K562 (cell line): ENCODE results near the gene OTOG.

Source experiments
- EHMT2 ChIP-seq: fragments of 450-650 bp; IDR thresholded peaks from 2 replicates; pipeline ENCODE4 v1.6.1; 2018; ENCODE audit warnings: antibody characterized with exemption
- ETV6 ChIP-seq, 3 experiments: fragments of 150-350 bp in 1 of 3; sonication (generic) in 1 of 3; formaldehyde crosslinking in 1 of 3; IDR thresholded peaks; 2 replicates each; pipeline versions ENCODE4 v1.6.1 to v1.8.0; 2014 to 2022; ENCODE audit warnings: borderline replicate concordance in 2 of 3, low read depth in 2 of 3, antibody characterized with exemption in 1 of 3, low read length in 1 of 3, mild to moderate bottlenecking in 1 of 3, missing genetic modification reagents in 1 of 3
- EZH2 ChIP-seq: IDR thresholded peaks from 2 replicates; pipeline ENCODE4 v1.6.1; 2012; ENCODE audit warnings: low read depth, mild to moderate bottlenecking, inconsistent platforms, low read length, borderline replicate concordance
- KAT2B ChIP-seq: IDR thresholded peaks from one replicate; pipeline ENCODE4 v1.6.1; 2012; ENCODE audit warnings: low read depth, mild to moderate bottlenecking, control low read depth, inconsistent platforms, low read length, moderate library complexity
- NFXL1 ChIP-seq: fragments of 450-650 bp; formaldehyde crosslinking; IDR thresholded peaks from 2 replicates; pipeline ENCODE4 v1.4.0; 2021; ENCODE audit warnings: mild to moderate bottlenecking
- NR1H2 ChIP-seq: sonication (generic); formaldehyde crosslinking; IDR thresholded peaks from 2 replicates; pipeline ENCODE4 v1.4.0; 2020; ENCODE audit warnings: mild to moderate bottlenecking, missing genetic modification reagents
- POLR2A ChIP-seq: fragments of 450-650 bp; conservative IDR thresholded peaks from 2 replicates; pipeline ENCODE4 v1.6.1; 2016
- RAD51 ChIP-seq: fragments of 450-650 bp; IDR thresholded peaks from 2 replicates; pipeline ENCODE4 v1.7.1; 2016; ENCODE audit warnings: low read depth, mild to moderate bottlenecking, borderline replicate concordance
- ZNF324 ChIP-seq: fragments of 250-450 bp; sonication (Bioruptor Pico); IDR thresholded peaks from 2 replicates; pipeline ENCODE4 v1.4.0; 2020; ENCODE audit warnings: mild to moderate bottlenecking

GRCh38 chr11:17524221-17524620 is 22.8 kb upstream of the OTOG start:
- TF ChIP-seq POLR2A (no peak), NFXL1 (CRISPR knock-in tag) (no peak), NR1H2 (CRISPR knock-in tag) (no peak), EZH2 (no peak), EHMT2 (no peak), RAD51 (no peak), KAT2B (no peak), ETV6 (IDR thresholded peaks at IDR 0.05; ENCODE audit: borderline replicate concordance in 1 of 2, low read depth in 2 of 2, low read length in 1 of 2) (no peak), ETV6 (CRISPR knock-in tag; IDR thresholded peaks at IDR 0.05; ENCODE audit: borderline replicate concordance) (no peak), ZNF324 (CRISPR knock-in tag) (no peak)
